ENCODE data around the gene CDH4. TPM values are rescaled to one million over a fixed set of nuclear protein-coding genes. Genes with fewer than 3 reads are reported as not detected.

Gene CDH4
- total and polyA plus RNA-seq, 9 of the 15 experiments (the other 6 are each of a cell fraction or from before 2014, with no cell fraction given): 0.04 TPM; not detected in 8

DNA sequence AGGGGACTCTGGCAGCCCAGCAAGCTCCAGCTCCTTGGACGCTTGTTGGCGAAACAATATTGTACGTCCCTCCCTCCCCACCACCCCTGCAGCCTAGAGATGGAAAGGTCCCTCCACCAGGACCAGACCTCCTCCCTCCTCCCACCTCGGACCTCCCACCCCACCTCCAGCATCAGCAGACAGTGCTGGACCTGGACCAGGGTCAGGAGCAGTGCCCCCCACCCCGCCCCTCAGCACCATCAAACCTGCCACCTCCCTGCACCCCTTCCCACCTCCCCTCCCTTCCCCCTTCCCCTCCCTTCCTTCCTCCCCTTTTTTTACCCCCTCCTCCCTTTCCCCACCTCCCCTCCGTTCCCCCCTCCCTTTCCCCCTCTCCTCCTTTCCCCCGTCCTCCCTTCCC lies 715.2 kb downstream of the CDH4 start (continued):
- no peak for TF ChIP-seq MYBL2 (IDR thresholded peaks at IDR 0.05; ENCODE audit: low read depth)
- TF ChIP-seq MYBL2 (CRISPR knock-in tag; IDR thresholded peaks at IDR 0.05; ENCODE audit: borderline replicate concordance): no peak
- TF ChIP-seq BCL6 (CRISPR knock-in tag; IDR thresholded peaks at IDR 0.05): no peak

DNA sequence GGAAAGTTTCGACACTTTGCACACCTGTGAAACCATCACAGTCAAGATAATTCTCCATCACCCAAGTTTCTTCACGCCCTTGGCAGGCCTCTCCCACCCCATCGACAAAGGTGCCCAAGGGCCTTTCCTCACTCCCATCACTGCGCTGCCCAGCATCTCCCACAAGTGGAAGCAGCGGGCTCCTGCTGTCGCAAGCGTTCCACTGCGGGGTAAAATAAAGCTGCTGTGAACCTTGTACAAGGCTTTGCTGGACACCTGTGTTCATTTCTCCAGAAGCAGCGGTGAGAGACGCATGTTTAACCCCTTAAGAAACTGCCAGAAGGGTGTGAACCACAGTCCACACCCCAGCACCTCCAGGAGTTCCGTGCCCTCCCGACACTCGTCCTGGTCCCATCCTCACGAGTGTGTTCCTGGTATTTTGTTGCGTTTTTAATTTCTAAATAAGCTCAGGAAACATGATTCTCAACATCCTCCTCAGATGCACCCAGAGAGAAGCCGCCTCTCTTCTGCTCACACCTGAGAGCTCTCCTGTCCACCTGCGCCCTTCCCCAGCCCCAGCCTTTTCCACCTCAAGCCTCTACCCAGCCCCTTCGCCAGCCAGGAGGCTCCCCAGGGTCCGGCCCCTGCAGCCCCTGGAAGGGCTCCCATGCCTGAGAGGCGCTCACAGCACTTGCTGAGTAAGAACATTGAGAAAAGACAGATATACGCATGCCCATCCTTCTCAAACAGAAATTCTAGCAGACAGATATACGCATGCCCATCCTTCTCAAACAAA lies 716.2 kb downstream of the CDH4 start:
- H3K4me2 ChIP-seq (ENCODE audit: insufficient read depth, low read length): no peak overlapping the region
- in situ Hi-C loops (cut with MboI): no loop called here
- WGBS (ENCODE audit: insufficient coverage, low coverage, missing lambda C conversion rate): 33% methylated on average over 16 of the region's 22 CpGs
- FAIRE-seq (no peak), DNase-seq (ENCODE audit: extremely low read depth in 1 of 4, low spot score in 3 of 4) (no peak), ATAC-seq (no peak)
- H3K9me3 ChIP-seq (replicated peaks; ENCODE audit: control insufficient read depth, insufficient read depth, low read depth, low read length): no peaks in the 10 kb centered on the region; the same call in 1 of the 2 replicates
- peaks cover 0 to 20% of the 10 kb centered on the region in 2 experiments; a peak in 2 of 5 replicates for H3K4me1 ChIP-seq (replicated peaks in 1 of 2; ENCODE audit: control insufficient read depth in 2 of 2, insufficient read depth in 2 of 2, low read length in 2 of 2)
- H3K4me3 ChIP-seq: no peak overlapping the region
- H4K20me1 ChIP-seq (replicated peaks; ENCODE audit: control insufficient read depth, insufficient read depth, low read length): no peaks in the 10 kb centered on the region
- intact Hi-C loops (cut with micrococcal nuclease): no loop called here
- no peaks in the 10 kb centered on the region for H3K79me2 ChIP-seq (ENCODE audit: control insufficient read depth, insufficient read depth, low read length)
- no peak overlapping the region for H3K9ac ChIP-seq (ENCODE audit: insufficient read depth in 1 of 2, low read depth in 2 of 2, low read length in 2 of 2)
- no peaks in the 10 kb centered on the region for H3K27me3 ChIP-seq (ENCODE audit: control insufficient read depth in 2 of 2, insufficient read depth in 2 of 2, low read length in 2 of 2)
- no peak overlapping the region for H2AFZ ChIP-seq (ENCODE audit: low read depth, low read length)
- POLR2A ChIA-PET: interaction anchor here (0.6 to 1.0 kb wide), 2 partner anchors 9 to 56 kb away, joined by 3 read pairs; no protein-coding TSS in a partner anchor
- H3K9me1 ChIP-seq (ENCODE audit: control insufficient read depth, insufficient read depth, low read length): no peaks in the 10 kb centered on the region
- H3K36me3 ChIP-seq (ENCODE audit: control insufficient read depth, insufficient read depth, low read length): peaks cover 6% of the 10 kb centered on the region; the same call in 1 of the 3 replicates
- H3K27ac ChIP-seq (ENCODE audit: extremely low read depth, low read depth, low read length): no peak overlapping the region
- CTCF ChIA-PET (ENCODE audit: low intra/inter-chr PET ratio): no interaction called here
- no TSS peak for BruUV-seq (replicated peaks)
- no peak for TF ChIP-seq MEIS2 (IDR thresholded peaks at IDR 0.05; ENCODE audit: partially characterized antibody)
- no peak for TF ChIP-seq FOXA1 (IDR thresholded peaks at IDR 0.05; ENCODE audit: borderline replicate concordance)
- no peak for TF ChIP-seq ZNF184 (CRISPR knock-in tag; IDR thresholded peaks at IDR 0.05)
- no peak for TF ChIP-seq ZNF263 (CRISPR knock-in tag; IDR thresholded peaks at IDR 0.05; ENCODE audit: borderline replicate concordance)
- no peak for TF ChIP-seq NR2C2 (CRISPR knock-in tag; IDR thresholded peaks at IDR 0.05)
- TF ChIP-seq NR2C2 (tag; IDR thresholded peaks at IDR 0.05): no peak
- no peak for TF ChIP-seq TEAD2 (tag; IDR thresholded peaks at IDR 0.05)
- TF ChIP-seq SREBF1 (IDR thresholded peaks at IDR 0.05; ENCODE audit: borderline replicate concordance, low read depth, low read length): no peak
- TF ChIP-seq ZNF639 (CRISPR knock-in tag; conservative IDR thresholded peaks at IDR 0.05 in 1 of 2, IDR thresholded peaks at IDR 0.05 in 1 of 2): no peak
- no peak for TF ChIP-seq NCOA4 (IDR thresholded peaks at IDR 0.05; ENCODE audit: partially characterized antibody)
- no peak for TF ChIP-seq PHB (CRISPR knock-in tag; IDR thresholded peaks at IDR 0.05)
- TF ChIP-seq PTTG1 (tag; IDR thresholded peaks at IDR 0.05; ENCODE audit: low read depth): no peak
- no peak for TF ChIP-seq CSDE1 (IDR thresholded peaks at IDR 0.05)
- no peak for TF ChIP-seq RBM15 (IDR thresholded peaks at IDR 0.05; ENCODE audit: insufficient read depth, low read length)
- no peak for TF ChIP-seq ZNF655 (CRISPR knock-in tag; IDR thresholded peaks at IDR 0.05)
- no peak for TF ChIP-seq TARDBP (IDR thresholded peaks at IDR 0.05)
- TF ChIP-seq ZNF316 (IDR thresholded peaks at IDR 0.05): no peak
- no peak for TF ChIP-seq MEF2D (tag; conservative IDR thresholded peaks at IDR 0.05; ENCODE audit: low read depth)
